Trophoblast cell (in vitro differentiated cells and primary cell): ENCODE measurements around the gene BEND6.
A peak's percentile ranks its signal among the peaks of the same experiment; 100 is the strongest.
"Not testable (repeated sequence)": the region's sequence is repeated elsewhere in the genome, so short reads cannot be mapped to it uniquely, and the experiment has no call there.

Experiments used
- DNase-seq, 2 donors: peaks; one replicate each; pipeline ENCODE4 v3.0.0-alpha.2; 2016
- H2AFZ ChIP-seq: 2 replicates; pipeline ENCODE4 v1.6.1; 2013; ENCODE audit warnings: low read length, moderate library complexity, mild to moderate bottlenecking; ENCODE audit not compliant: insufficient read depth, poor library complexity
- H2AK5ac ChIP-seq: 2 replicates; pipeline ENCODE4 v1.6.1; 2013; ENCODE audit warnings: mild to moderate bottlenecking, low read length
- H2BK120ac ChIP-seq: 2 replicates; pipeline ENCODE4 v1.6.1; 2013; ENCODE audit warnings: low read length, mild to moderate bottlenecking, moderate library complexity; ENCODE audit not compliant: insufficient read depth, poor library complexity
- H2BK12ac ChIP-seq: 2 replicates; pipeline ENCODE4 v1.6.1; 2013; ENCODE audit warnings: mild to moderate bottlenecking, low read length, moderate library complexity
- H2BK5ac ChIP-seq: 2 replicates; pipeline ENCODE4 v1.6.1; 2013; ENCODE audit warnings: low read length, low read depth, moderate library complexity, mild to moderate bottlenecking; ENCODE audit not compliant: poor library complexity
- H3K14ac ChIP-seq: 2 replicates; pipeline ENCODE4 v1.6.1; 2013; ENCODE audit warnings: mild to moderate bottlenecking, low read length
- H3K18ac ChIP-seq: 2 replicates; pipeline ENCODE4 v1.6.1; 2013; ENCODE audit warnings: mild to moderate bottlenecking, low read length
- H3K23ac ChIP-seq: 2 replicates; pipeline ENCODE4 v1.6.1; 2013; ENCODE audit warnings: low read length
- H3K27ac ChIP-seq: 2 replicates; pipeline ENCODE4 v1.5.1; 2013; ENCODE audit warnings: low read depth, mild to moderate bottlenecking, inconsistent platforms, low read length, moderate library complexity
- H3K27me3 ChIP-seq: 2 replicates; pipeline ENCODE4 v1.6.1; 2013; ENCODE audit warnings: inconsistent platforms, mild to moderate bottlenecking, low read length, moderate library complexity; ENCODE audit not compliant: insufficient read depth
- H3K36me3 ChIP-seq, 2 experiments: 1 replicate in 1 of 2; 2 replicates in 1 of 2; pipeline ENCODE4 v1.6.1; 2013; ENCODE audit warnings: low read length in 2 of 2, mild to moderate bottlenecking in 2 of 2, moderate library complexity in 1 of 2; ENCODE audit not compliant: insufficient read depth in 2 of 2, control insufficient read depth in 1 of 2
- H3K4ac ChIP-seq: 2 replicates; pipeline ENCODE4 v1.6.1; 2013; ENCODE audit warnings: low read depth, mild to moderate bottlenecking, low read length, moderate library complexity
- H3K4me1 ChIP-seq, 2 experiments: 1 replicate in 1 of 2; 2 replicates in 1 of 2; pipeline ENCODE4 v1.6.1; 2013; ENCODE audit warnings: low read length in 2 of 2, mild to moderate bottlenecking in 2 of 2, moderate library complexity in 1 of 2; ENCODE audit not compliant: insufficient read depth in 2 of 2, control insufficient read depth in 1 of 2
- H3K4me2 ChIP-seq: 2 replicates; pipeline ENCODE4 v1.6.1; 2013; ENCODE audit warnings: inconsistent platforms, mild to moderate bottlenecking, low read length, moderate library complexity
- H3K4me3 ChIP-seq: 2 replicates; pipeline ENCODE4 v1.5.1; 2013; ENCODE audit warnings: mild to moderate bottlenecking, low read depth, low read length, inconsistent platforms
- H3K79me1 ChIP-seq: one replicate; pipeline ENCODE4 v1.6.1; 2013; ENCODE audit warnings: low read length
- H3K79me2 ChIP-seq: 2 replicates; pipeline ENCODE4 v1.6.1; 2013; ENCODE audit warnings: low read length, mild to moderate bottlenecking; ENCODE audit not compliant: control insufficient read depth, insufficient read depth, poor library complexity
- H3K9ac ChIP-seq: 2 replicates; pipeline ENCODE4 v1.6.1; 2013; ENCODE audit warnings: mild to moderate bottlenecking, low read length
- H3K9me3 ChIP-seq: 2 replicates; pipeline ENCODE4 v1.6.1; 2013; ENCODE audit warnings: low read depth, mild to moderate bottlenecking, control low read depth, inconsistent platforms, low read length; ENCODE audit not compliant: insufficient read depth
- H4K12ac ChIP-seq: 2 replicates; pipeline ENCODE4 v1.6.1; 2013; ENCODE audit warnings: low read depth, mild to moderate bottlenecking, low read length, moderate library complexity
- H4K8ac ChIP-seq: 2 replicates; pipeline ENCODE4 v1.6.1; 2013; ENCODE audit warnings: low read depth, mild to moderate bottlenecking, low read length, moderate library complexity
- H4K91ac ChIP-seq: one replicate; pipeline ENCODE4 v1.6.1; 2013; ENCODE audit warnings: low read depth, mild to moderate bottlenecking, low read length, moderate library complexity
- WGBS: extraction: QIAGEN DNeasy Blood & Tissue Kit; methylation state at CpG from one replicate; pipeline ENCODE4 v1.1.7; 2013; ENCODE audit warnings: missing lambda C conversion rate; ENCODE audit not compliant: insufficient read length, insufficient coverage; ENCODE audit errors: extremely low coverage; 5-methylcytosine and 5-hydroxymethylcytosine counted together

BEND6 gene

GRCh38 chr6:57040011-57040410 lies 85.1 kb downstream of the BEND6 start:
- Histone ChIP-seq H2AFZ (no peak overlapping the region), H4K12ac (no peak overlapping the region), H3K79me1 (no peaks in the 10 kb centered on the region), H4K91ac (no peak overlapping the region), H3K4me3 (no peak overlapping the region), H3K4me1 (no peaks in the 10 kb centered on the region), H3K27ac (no peak overlapping the region), H3K79me2 (peaks cover 2% of the 10 kb centered on the region), H2BK12ac (no peak overlapping the region), H2AK5ac (no peak overlapping the region), H3K23ac (no peak overlapping the region), H3K14ac (no peak overlapping the region), H3K4me2 (no peak overlapping the region), H4K8ac (no peak overlapping the region), H3K9me3 (peaks cover 1% of the 10 kb centered on the region), H3K9ac (no peak overlapping the region), H3K27me3 (no peaks in the 10 kb centered on the region), H3K36me3 (no peaks in the 10 kb centered on the region), H2BK5ac (no peak overlapping the region), H2BK120ac (no peak overlapping the region), H3K4ac (no peak overlapping the region), H3K18ac (no peak overlapping the region)
- no CpG with 5 or more reads among the region's 5 CpGs for WGBS
- no peak for DNase-seq

GRCh38 chr6:57044061-57044460 lies 89.2 kb downstream of the BEND6 start:
- H4K91ac ChIP-seq, H2BK12ac ChIP-seq, H3K18ac ChIP-seq, H3K14ac ChIP-seq, H3K9ac ChIP-seq, H2BK120ac ChIP-seq, H3K4me2 ChIP-seq, H3K79me1 ChIP-seq, H2AK5ac ChIP-seq, H3K9me3 ChIP-seq, H3K27ac ChIP-seq, H3K23ac ChIP-seq, H3K4me3 ChIP-seq, H2BK5ac ChIP-seq, H4K8ac ChIP-seq, H2AFZ ChIP-seq, H3K4me1 ChIP-seq, H3K4ac ChIP-seq, H3K36me3 ChIP-seq, H3K79me2 ChIP-seq, DNase-seq, H3K27me3 ChIP-seq, H4K12ac ChIP-seq: not testable (repeated sequence)
- no CpG with 5 or more reads among the region's 1 CpG for WGBS

GRCh38 chr6:57044568-57044967 lies 89.7 kb downstream of the BEND6 start:
- no peak overlapping the region for H3K23ac ChIP-seq
- H2AFZ ChIP-seq = no peak overlapping the region
- no peak overlapping the region for H4K91ac ChIP-seq
- no peaks in the 10 kb centered on the region for H3K79me2 ChIP-seq
- H2BK120ac ChIP-seq = no peak overlapping the region
- no CpG with 5 or more reads among the region's 2 CpGs for WGBS
- H3K9ac ChIP-seq = no peak overlapping the region
- no peak overlapping the region for H2AK5ac ChIP-seq
- H3K18ac ChIP-seq = no peak overlapping the region
- no peaks in the 10 kb centered on the region for H3K27me3 ChIP-seq
- no peaks in the 10 kb centered on the region for H3K79me1 ChIP-seq
- H3K4me2 ChIP-seq = no peak overlapping the region
- H4K8ac ChIP-seq = no peak overlapping the region
- H3K4ac ChIP-seq = no peak overlapping the region
- no peak overlapping the region for H2BK12ac ChIP-seq
- peaks cover 1% of the 10 kb centered on the region for H3K9me3 ChIP-seq
- H3K14ac ChIP-seq = no peak overlapping the region
- H3K36me3 ChIP-seq = no peaks in the 10 kb centered on the region
- no peak for DNase-seq
- H2BK5ac ChIP-seq = no peak overlapping the region
- H3K4me1 ChIP-seq = no peaks in the 10 kb centered on the region
- H3K27ac ChIP-seq = no peak overlapping the region
- H3K4me3 ChIP-seq = no peak overlapping the region
- no peak overlapping the region for H4K12ac ChIP-seq

GRCh38 chr6:57046332-57047256 lies 91.7 kb downstream of the BEND6 start, which contains the start of gene KIAA1586:
Gene KIAA1586, plus strand, starts transcription at chr6:57046693. Its CDS starts 63 bp downstream, at chr6:57046756.
- H2BK12ac ChIP-seq, H3K23ac ChIP-seq, H3K4me1 ChIP-seq, H3K18ac ChIP-seq, H3K27ac ChIP-seq, H4K12ac ChIP-seq, H3K4ac ChIP-seq, H2BK120ac ChIP-seq, H3K36me3 ChIP-seq, H3K27me3 ChIP-seq, H2BK5ac ChIP-seq, H3K79me1 ChIP-seq, H3K14ac ChIP-seq, H3K9me3 ChIP-seq, H2AK5ac ChIP-seq, H2AFZ ChIP-seq, H3K79me2 ChIP-seq, H4K91ac ChIP-seq: not testable (repeated sequence)
- no CpG with 5 or more reads among the region's 78 CpGs for WGBS
- H3K9ac ChIP-seq = peak within 1 kb of the TSS; percentile 33
- H4K8ac ChIP-seq = peak within 1 kb of the TSS; percentile 1
- DNase-seq = peak; percentile 81 to 86
- H3K4me3 ChIP-seq = peak within 1 kb of the TSS; percentile 77
- H3K4me2 ChIP-seq = peak within 1 kb of the TSS; percentile 69
